Renal cortex interstitium (tissue), 15 donors: ENCODE measurements around the gene POM121C. TPM values are rescaled to one million over a fixed set of nuclear protein-coding genes. Genes with fewer than 3 reads are reported as not detected.
"Not testable (repeated sequence)": the region's sequence is repeated elsewhere in the genome, so short reads cannot be mapped to it uniquely, and the experiment has no call there.

Source experiments
- DNase-seq, 11 donors: peaks; one replicate each; pipeline ENCODE4 v3.0.0-alpha.2; 2013; ENCODE audit warnings: low read depth in 9 of 11, low spot score in 4 of 11; ENCODE audit errors: extremely low read depth in 1 of 11
- long read RNA-seq, 16 experiments: transcript quantifications; one replicate each; lab custom pipeline, GENCODE V29; 2026
- polyA plus RNA-seq, 3 donors: library from polyadenylated mRNA; unstranded; fragments of 120-200 nt; gene quantifications; one replicate each; pipeline ENCODE4 v1.2.1, GENCODE V29; 2013; ENCODE audit not compliant: insufficient read length in 3 of 3

Gene POM121C
- 10 to 100 TPM; 51.7 to 69.7 (median 68.6) TPM for polyA plus RNA-seq
- long read RNA-seq, donor 1, partial matches to known transcripts = 6 of 6 reads
- long read RNA-seq, donor 1, other reads (novel, unspliced or antisense) = 0 of 6 reads
- long read RNA-seq, donor 2, partial matches to known transcripts = 14 of 15 reads
- long read RNA-seq, donor 2, other reads (novel, unspliced or antisense) = 0 of 15 reads
- long read RNA-seq, donor 3, full-length matches to known transcripts = 4 of 4 reads
- long read RNA-seq, donor 3, partial matches to known transcripts = 0 of 4 reads
- long read RNA-seq, donor 3, other reads (novel, unspliced or antisense) = 0 of 4 reads
- long read RNA-seq, donor 4, partial matches to known transcripts = 5 of 5 reads
- long read RNA-seq, donor 4, other reads (novel, unspliced or antisense) = 0 of 5 reads
- long read RNA-seq, donor 5 = 0 reads
- long read RNA-seq, donor 6, full-length matches to known transcripts = 5 of 42 reads
- long read RNA-seq, donor 6, partial matches to known transcripts = 37 of 42 reads
- long read RNA-seq, donor 6, other reads (novel, unspliced or antisense) = 0 of 42 reads
- long read RNA-seq, donor 7, partial matches to known transcripts = 0 of 1 reads
- long read RNA-seq, donor 7, other reads (novel, unspliced or antisense) = 0 of 1 reads
- long read RNA-seq, donor 8 = 0 reads
- long read RNA-seq, donor 9, partial matches to known transcripts = 5 of 5 reads
- long read RNA-seq, donor 9, other reads (novel, unspliced or antisense) = 0 of 5 reads
- long read RNA-seq, donor 10, partial matches to known transcripts = 6 of 7 reads
- long read RNA-seq, donor 10, other reads (novel, unspliced or antisense) = 0 of 7 reads
- long read RNA-seq, donor 11, partial matches to known transcripts = 0 of 2 reads
- long read RNA-seq, donor 11, other reads (novel, unspliced or antisense) = 0 of 2 reads
- long read RNA-seq, donor 12, partial matches to known transcripts = 0 of 2 reads
- long read RNA-seq, donor 12, other reads (novel, unspliced or antisense) = 0 of 2 reads
- long read RNA-seq, donor 13 = 0 reads
- long read RNA-seq, donor 14, partial matches to known transcripts = 0 of 1 reads
- long read RNA-seq, donor 14, other reads (novel, unspliced or antisense) = 0 of 1 reads
- long read RNA-seq, donor 15, partial matches to known transcripts = 0 of 1 reads
- long read RNA-seq, donor 15, other reads (novel, unspliced or antisense) = 0 of 1 reads
- long read RNA-seq, donor 16, full-length matches to known transcripts = 5 of 16 reads
- long read RNA-seq, donor 16, partial matches to known transcripts = 11 of 16 reads
- long read RNA-seq, donor 16, other reads (novel, unspliced or antisense) = 0 of 16 reads

- peak; percentile 71 to 91 (median 83) for DNase-seq
These were observed at the start of gene POM121C for GRCh38 chr7:75485979-75486643. Gene POM121C, minus strand, starts transcription at chr7:75486299. Its CDS starts 44,803 bp downstream, at chr7:75441496.

GRCh38 chr7:75534727-75535307 lies 48.7 kb upstream of the POM121C start:
- no peak for DNase-seq

- no peak for DNase-seq
These were observed 47.8 kb upstream of the POM121C start for GRCh38 chr7:75533926-75534325.

- DNase-seq = no peak
These were observed 46.5 kb upstream of the POM121C start for GRCh38 chr7:75532639-75533038.

- DNase-seq = no peak
These were observed 45.3 kb upstream of the POM121C start for GRCh38 chr7:75531359-75531821.

GRCh38 chr7:75527224-75527722 lies 41.2 kb upstream of the POM121C start:
- DNase-seq = peak in 1 of 11 donors; percentile 7

GRCh38 chr7:75521727-75522126 lies 35.6 kb upstream of the POM121C start:
- DNase-seq = not testable (repeated sequence)

- not testable (repeated sequence) for DNase-seq
These were observed 32.7 kb upstream of the POM121C start for GRCh38 chr7:75518842-75519241.

- not testable (repeated sequence) for DNase-seq
These were observed 22.9 kb upstream of the POM121C start for GRCh38 chr7:75509033-75509432.

GRCh38 chr7:75492020-75492419 lies 5.9 kb upstream of the POM121C start, which contains the start of gene SPDYE5:
Gene SPDYE5, plus strand, starts transcription at chr7:75492320. Its CDS starts 1,728 bp downstream, at chr7:75494048.
- DNase-seq = not testable (repeated sequence)

- peak in 2 of 11 donors; percentile 1 to 3 for DNase-seq
These were observed 632 bp downstream of the POM121C start for GRCh38 chr7:75485355-75485978.

- DNase-seq = not testable (repeated sequence)
These were observed 5.8 kb downstream of the POM121C start for GRCh38 chr7:75480313-75480712.

- not testable (repeated sequence) for DNase-seq
These were observed 8.6 kb downstream of the POM121C start for GRCh38 chr7:75477457-75477856.

- not testable (repeated sequence) for DNase-seq
These were observed 15.9 kb downstream of the POM121C start for GRCh38 chr7:75470166-75470565.

GRCh38 chr7:75460541-75460940 lies 25.6 kb downstream of the POM121C start:
- not testable (repeated sequence) for DNase-seq

GRCh38 chr7:75458034-75458433 lies 28.1 kb downstream of the POM121C start:
- not testable (repeated sequence) for DNase-seq

GRCh38 chr7:75456403-75456802 lies 29.7 kb downstream of the POM121C start:
- DNase-seq = not testable (repeated sequence)
